ENCODE results near the gene GPR26.

Gene GPR26

DNA sequence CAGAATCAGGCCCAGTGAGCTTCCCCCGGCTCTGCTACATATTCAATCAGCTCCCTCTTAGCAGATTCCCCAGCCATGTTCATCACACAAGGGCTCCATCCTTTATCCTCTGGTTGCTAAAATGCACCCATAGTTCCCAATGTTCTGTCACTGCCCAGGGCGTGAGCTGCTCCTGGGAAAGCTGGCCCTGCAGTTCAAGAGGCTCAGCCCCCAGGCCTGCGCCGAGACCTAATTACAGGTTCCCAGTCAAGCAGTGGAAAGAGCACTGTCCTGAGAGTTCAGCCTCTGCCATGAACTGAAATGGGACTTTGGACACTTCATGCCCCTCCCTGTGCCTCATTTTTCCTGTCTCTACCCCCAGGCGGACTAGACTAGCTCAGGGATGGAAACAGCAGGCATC lies 75.6 kb downstream of the GPR26 start:
- H3K27me3 ChIP-seq (ENCODE audit: insufficient read depth, low read depth, severe bottlenecking) = peaks cover 72% of the 10 kb centered on the region
- H3K4me3 ChIP-seq (ENCODE audit: low read depth, low read length) = no peak overlapping the region
- H3K9me3 ChIP-seq (ENCODE audit: severe bottlenecking) = peaks cover 2% of the 10 kb centered on the region
- no peak for DNase-seq
- TF ChIP-seq, protein P1, sequence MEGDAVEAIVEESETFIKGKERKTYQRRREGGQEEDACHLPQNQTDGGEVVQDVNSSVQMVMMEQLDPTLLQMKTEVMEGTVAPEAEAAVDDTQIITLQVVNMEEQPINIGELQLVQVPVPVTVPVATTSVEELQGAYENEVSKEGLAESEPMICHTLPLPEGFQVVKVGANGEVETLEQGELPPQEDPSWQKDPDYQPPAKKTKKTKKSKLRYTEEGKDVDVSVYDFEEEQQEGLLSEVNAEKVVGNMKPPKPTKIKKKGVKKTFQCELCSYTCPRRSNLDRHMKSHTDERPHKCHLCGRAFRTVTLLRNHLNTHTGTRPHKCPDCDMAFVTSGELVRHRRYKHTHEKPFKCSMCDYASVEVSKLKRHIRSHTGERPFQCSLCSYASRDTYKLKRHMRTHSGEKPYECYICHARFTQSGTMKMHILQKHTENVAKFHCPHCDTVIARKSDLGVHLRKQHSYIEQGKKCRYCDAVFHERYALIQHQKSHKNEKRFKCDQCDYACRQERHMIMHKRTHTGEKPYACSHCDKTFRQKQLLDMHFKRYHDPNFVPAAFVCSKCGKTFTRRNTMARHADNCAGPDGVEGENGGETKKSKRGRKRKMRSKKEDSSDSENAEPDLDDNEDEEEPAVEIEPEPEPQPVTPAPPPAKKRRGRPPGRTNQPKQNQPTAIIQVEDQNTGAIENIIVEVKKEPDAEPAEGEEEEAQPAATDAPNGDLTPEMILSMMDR (IDR thresholded peaks at IDR 0.05; ENCODE audit: low read depth, low read length) = no peak
- no peaks in the 10 kb centered on the region for H3K36me3 ChIP-seq
- H3K27ac ChIP-seq = no peak overlapping the region

DNA sequence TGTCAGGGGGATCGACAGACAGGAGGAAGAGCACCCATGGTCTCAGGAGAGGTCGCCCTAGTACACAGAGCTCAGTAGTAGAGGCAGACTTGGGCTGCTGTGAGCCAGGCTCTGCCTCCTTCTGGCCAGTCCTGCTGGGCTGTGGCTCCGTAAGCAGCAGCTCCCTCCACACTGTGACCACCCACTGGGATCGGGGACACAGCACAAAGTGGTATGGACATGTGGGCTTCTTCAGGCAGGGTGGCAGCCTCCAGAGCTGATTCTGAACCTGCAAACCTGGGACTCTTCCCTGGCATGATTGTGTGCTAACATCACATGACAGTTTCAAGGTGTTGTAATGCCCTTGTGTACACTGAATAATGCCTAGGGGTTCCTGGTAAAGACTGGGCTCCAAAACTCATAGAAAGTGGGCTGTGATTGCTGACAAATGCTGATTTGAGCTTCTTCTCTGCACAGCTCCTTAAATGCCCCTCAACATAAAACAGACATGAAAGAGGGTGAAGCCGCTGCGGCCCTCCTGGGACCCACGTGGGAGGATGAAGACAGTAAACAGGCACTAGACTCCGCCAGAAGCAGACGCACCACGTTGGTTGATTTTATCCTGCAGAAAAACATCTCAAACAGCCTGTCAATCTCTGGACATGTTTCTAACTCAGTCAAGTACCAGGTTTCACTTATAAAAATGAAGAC lies 76.7 kb downstream of the GPR26 start:
- Histone ChIP-seq H3K27ac (no peak overlapping the region), H3K36me3 (no peaks in the 10 kb centered on the region), H3K9me3 (ENCODE audit: severe bottlenecking) (no peaks in the 10 kb centered on the region), H3K27me3 (ENCODE audit: insufficient read depth, low read depth, severe bottlenecking) (peaks cover 76% of the 10 kb centered on the region), H3K4me3 (ENCODE audit: low read depth, low read length) (no peak overlapping the region)
- TF ChIP-seq, protein P1 (IDR thresholded peaks at IDR 0.05; ENCODE audit: low read depth, low read length) = no peak
- no peak for DNase-seq

DNA sequence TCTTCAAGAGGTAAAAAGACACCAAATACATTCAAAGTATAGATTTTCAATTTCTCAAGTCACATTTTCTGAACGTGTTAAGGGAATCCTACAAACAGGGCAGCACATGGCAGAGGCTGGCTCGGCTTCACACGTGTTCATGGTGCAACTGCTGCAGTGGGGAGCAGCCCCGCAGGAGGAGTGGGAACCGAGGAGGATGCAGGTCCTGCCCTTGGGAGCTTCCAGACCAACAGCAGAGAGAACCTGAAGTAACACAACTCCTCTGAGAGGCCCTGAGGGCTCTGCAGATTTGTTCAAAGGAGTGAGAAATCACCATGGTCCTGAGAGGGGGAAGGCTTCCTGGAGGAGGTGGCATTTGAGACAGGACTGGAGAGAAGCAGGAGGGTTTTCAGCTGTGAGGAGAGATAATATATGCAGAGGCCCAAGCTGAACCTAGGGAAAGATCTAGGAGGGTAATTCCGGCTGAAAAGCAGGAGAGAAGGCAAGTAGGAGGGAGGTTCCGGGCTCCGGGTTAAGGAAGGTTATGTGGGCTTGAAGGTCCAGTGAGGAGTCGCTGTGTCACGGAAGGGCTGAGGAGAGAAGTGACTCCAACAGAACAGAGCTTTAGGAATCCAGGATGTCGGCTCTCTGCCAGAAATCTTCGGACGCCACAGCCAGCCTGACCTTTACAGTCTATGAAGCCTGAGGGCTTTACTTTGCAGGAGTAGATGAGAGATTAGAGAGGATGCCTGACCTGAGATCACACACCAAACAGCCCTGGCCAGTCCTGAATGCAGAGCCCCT lies 77.5 kb downstream of the GPR26 start:
- no peak for DNase-seq
- H3K36me3 ChIP-seq = no peaks in the 10 kb centered on the region
- no peak overlapping the region for H3K27ac ChIP-seq
- H3K27me3 ChIP-seq (ENCODE audit: insufficient read depth, low read depth, severe bottlenecking) = peaks cover 81% of the 10 kb centered on the region
- no peaks in the 10 kb centered on the region for H3K9me3 ChIP-seq (ENCODE audit: severe bottlenecking)
- TF ChIP-seq, protein P1 (IDR thresholded peaks at IDR 0.05; ENCODE audit: low read depth, low read length) = no peak
- no peak overlapping the region for H3K4me3 ChIP-seq (ENCODE audit: low read depth, low read length)

DNA sequence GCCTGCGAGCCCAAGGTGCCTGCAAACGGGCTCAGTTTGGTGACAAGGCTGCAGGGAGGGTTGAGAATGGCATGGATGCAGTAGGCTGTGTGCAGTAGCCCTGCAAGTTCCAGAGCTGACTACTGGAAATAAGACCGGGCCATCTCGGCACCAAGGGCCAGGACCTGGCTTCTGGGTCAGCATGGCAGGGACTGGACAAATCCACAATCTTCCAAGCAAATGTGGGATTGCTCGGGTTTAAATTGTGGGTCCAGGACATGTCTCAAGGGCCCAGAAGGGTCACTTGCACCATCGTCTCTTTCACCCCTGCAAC lies 78.0 kb downstream of the GPR26 start:
- no peak overlapping the region for H3K27ac ChIP-seq
- H3K36me3 ChIP-seq = no peaks in the 10 kb centered on the region
- H3K9me3 ChIP-seq (ENCODE audit: severe bottlenecking) = no peaks in the 10 kb centered on the region
- peaks cover 81% of the 10 kb centered on the region for H3K27me3 ChIP-seq (ENCODE audit: insufficient read depth, low read depth, severe bottlenecking)
- TF ChIP-seq, protein P1 (IDR thresholded peaks at IDR 0.05; ENCODE audit: low read depth, low read length) = no peak
- H3K4me3 ChIP-seq (ENCODE audit: low read depth, low read length) = no peak overlapping the region
- no peak for DNase-seq

Data from WERI-Rb-1 (cell line).